Transverse colon (tissue), 4 donors: ENCODE results near the gene IL22RA2.

Experiments used
- POLR2AphosphoS5 ChIP-seq, 3 donors: sonication (generic); formaldehyde crosslinking; IDR thresholded peaks; one replicate each; pipeline ENCODE4 v1.6.1; 2016; ENCODE audit warnings: antibody characterized with exemption in 3 of 3
- TF ChIP-seq, protein P1 (sequence below), 5 experiments: fragments of 200-600 bp in 3 of 5; fragments of 450-650 bp in 2 of 5; sonication (generic) in 3 of 5; IDR thresholded peaks; 1 replicate in 2 of 5; 2 replicates in 3 of 5; pipeline ENCODE4 v1.5.1; 2016 to 2017; ENCODE audit warnings: antibody characterized with exemption in 5 of 5, inconsistent platforms in 3 of 5, mild to moderate bottlenecking in 2 of 5, moderate library complexity in 1 of 5

DNA sequence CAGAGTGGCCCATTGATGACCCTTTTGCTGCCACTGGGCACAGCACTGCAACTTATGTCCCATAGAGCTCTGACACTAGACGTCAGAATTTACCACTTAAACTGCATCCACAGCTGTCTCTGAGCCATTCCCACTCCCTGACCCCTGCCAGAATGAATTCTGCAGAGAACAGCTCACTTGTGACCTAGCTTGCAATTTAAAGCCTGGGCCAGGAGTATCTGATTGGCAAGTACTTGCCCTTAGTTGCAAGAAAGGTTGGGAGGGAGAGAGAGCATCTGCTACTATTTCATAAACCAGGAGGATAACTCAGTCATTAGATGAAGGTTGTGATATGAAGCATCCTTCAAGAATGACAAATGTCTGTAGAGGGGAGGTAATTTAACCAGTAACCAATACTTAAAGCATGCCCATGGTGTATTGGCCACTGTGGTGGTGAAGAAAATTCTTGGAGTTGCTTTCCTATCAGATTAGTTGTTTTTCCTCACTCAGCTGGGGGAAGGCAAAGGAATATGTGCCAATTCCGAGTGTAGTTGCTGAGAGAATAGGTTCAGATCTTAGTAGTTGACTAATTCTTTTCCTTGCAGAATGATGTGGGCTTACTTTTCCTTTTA is 46.5 kb downstream of the IL22RA2 start:
- TF ChIP-seq, protein P1, sequence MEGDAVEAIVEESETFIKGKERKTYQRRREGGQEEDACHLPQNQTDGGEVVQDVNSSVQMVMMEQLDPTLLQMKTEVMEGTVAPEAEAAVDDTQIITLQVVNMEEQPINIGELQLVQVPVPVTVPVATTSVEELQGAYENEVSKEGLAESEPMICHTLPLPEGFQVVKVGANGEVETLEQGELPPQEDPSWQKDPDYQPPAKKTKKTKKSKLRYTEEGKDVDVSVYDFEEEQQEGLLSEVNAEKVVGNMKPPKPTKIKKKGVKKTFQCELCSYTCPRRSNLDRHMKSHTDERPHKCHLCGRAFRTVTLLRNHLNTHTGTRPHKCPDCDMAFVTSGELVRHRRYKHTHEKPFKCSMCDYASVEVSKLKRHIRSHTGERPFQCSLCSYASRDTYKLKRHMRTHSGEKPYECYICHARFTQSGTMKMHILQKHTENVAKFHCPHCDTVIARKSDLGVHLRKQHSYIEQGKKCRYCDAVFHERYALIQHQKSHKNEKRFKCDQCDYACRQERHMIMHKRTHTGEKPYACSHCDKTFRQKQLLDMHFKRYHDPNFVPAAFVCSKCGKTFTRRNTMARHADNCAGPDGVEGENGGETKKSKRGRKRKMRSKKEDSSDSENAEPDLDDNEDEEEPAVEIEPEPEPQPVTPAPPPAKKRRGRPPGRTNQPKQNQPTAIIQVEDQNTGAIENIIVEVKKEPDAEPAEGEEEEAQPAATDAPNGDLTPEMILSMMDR (IDR thresholded peaks at IDR 0.05): no peak
- TF ChIP-seq POLR2AphosphoS5 (IDR thresholded peaks at IDR 0.05): no peak
